ENCODE data around the gene SEMA3D.

Gene SEMA3D

DNA sequence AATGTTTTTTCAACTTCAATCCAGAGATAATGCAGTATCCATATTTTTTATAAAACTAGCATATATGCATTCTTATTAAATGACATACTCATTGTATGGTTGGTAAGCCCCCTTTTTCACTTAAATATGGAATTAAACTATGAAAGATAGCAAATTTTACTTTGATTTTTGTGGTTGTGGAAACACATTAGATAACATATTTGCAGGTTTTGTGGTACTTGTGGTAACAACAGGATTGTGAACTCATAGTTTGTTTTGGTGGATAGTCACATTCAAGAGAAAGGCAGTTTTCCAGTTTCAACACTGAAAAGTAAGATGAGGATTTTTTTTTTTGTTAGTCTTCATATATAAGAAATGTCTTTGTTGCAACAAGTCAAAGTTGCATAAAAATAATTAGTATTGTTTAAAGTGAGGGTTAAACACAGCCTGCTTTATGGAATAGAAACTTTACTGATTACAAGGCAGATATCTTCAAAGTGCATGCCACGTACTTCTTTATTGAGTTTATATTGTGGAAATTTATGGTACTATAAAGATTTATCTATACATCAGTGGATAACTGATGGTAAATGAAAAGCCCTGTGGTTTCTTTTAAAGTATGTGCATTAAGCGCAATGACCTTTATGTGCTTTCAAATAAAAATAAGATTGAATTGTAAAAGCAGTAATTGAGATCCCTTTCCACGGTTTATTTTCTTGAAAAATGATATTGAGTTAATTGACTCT, 39.7 kb upstream of the SEMA3D start:
- no peak overlapping the region for H3K27ac Mint-ChIP-seq
- no peaks in the 10 kb centered on the region for H3K36me3 Mint-ChIP-seq (ENCODE audit: low read depth)
- DNase-seq: no peak
- H3K9me3 Mint-ChIP-seq: no peaks in the 10 kb centered on the region
- no peaks in the 10 kb centered on the region for H3K27me3 Mint-ChIP-seq (ENCODE audit: low read depth, poor library complexity)
- TF ChIP-seq, protein P1, sequence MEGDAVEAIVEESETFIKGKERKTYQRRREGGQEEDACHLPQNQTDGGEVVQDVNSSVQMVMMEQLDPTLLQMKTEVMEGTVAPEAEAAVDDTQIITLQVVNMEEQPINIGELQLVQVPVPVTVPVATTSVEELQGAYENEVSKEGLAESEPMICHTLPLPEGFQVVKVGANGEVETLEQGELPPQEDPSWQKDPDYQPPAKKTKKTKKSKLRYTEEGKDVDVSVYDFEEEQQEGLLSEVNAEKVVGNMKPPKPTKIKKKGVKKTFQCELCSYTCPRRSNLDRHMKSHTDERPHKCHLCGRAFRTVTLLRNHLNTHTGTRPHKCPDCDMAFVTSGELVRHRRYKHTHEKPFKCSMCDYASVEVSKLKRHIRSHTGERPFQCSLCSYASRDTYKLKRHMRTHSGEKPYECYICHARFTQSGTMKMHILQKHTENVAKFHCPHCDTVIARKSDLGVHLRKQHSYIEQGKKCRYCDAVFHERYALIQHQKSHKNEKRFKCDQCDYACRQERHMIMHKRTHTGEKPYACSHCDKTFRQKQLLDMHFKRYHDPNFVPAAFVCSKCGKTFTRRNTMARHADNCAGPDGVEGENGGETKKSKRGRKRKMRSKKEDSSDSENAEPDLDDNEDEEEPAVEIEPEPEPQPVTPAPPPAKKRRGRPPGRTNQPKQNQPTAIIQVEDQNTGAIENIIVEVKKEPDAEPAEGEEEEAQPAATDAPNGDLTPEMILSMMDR (IDR thresholded peaks at IDR 0.05): no peak
- no peaks in the 10 kb centered on the region for H3K4me1 Mint-ChIP-seq
- no peak overlapping the region for H3K4me3 Mint-ChIP-seq

DNA sequence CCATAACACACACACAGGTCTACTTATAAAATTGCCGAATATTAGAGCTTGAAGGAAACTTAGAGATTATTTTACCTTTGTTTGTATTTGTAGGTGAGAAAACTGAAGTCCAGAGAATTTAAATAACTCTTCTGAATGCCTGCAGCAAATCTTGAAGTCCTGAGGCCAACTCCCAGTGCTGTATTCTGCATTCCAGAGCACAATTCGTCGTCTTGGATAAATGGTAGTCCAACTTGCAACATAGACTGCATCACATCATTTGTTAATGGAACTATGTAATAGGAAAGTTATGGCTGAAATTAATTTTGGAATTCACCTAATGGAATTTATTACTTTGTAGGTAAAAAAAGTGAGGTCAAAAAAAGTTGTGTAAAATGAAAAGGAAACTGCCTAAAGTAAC, 37.3 kb upstream of the SEMA3D start:
- H3K4me3 Mint-ChIP-seq: no peak overlapping the region
- no peaks in the 10 kb centered on the region for H3K27me3 Mint-ChIP-seq (ENCODE audit: low read depth, poor library complexity)
- no peaks in the 10 kb centered on the region for H3K9me3 Mint-ChIP-seq
- TF ChIP-seq, protein P1 (IDR thresholded peaks at IDR 0.05): no peak
- peaks cover 5% of the 10 kb centered on the region for H3K4me1 Mint-ChIP-seq
- no peak overlapping the region for H3K27ac Mint-ChIP-seq
- DNase-seq: no peak
- no peaks in the 10 kb centered on the region for H3K36me3 Mint-ChIP-seq (ENCODE audit: low read depth)

DNA sequence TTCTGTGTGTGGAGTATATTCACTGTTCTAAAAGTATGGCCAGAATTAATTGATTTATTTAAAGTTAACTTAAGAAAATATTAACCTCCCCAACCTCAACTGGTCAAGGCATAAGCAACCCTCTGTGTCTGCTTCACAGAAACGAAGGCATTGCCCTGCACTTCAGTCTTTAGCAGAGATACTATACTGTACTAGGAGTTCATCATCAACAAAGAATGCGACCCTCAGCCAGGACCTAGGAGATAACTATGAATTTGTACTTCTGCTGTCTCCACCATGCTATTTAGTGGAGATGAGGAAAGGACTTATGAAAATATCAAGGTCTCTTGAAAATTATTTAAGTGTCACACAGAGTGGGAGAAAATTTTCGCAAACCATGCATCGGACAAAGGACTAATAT, 35.7 kb upstream of the SEMA3D start:
- no peak for DNase-seq
- TF ChIP-seq, protein P1 (IDR thresholded peaks at IDR 0.05): no peak
- Mint-ChIP-seq H3K9me3 (no peaks in the 10 kb centered on the region), H3K36me3 (ENCODE audit: low read depth) (no peaks in the 10 kb centered on the region), H3K27ac (no peak overlapping the region), H3K27me3 (ENCODE audit: low read depth, poor library complexity) (no peaks in the 10 kb centered on the region), H3K4me3 (no peak overlapping the region), H3K4me1 (peaks cover 5% of the 10 kb centered on the region)

DNA sequence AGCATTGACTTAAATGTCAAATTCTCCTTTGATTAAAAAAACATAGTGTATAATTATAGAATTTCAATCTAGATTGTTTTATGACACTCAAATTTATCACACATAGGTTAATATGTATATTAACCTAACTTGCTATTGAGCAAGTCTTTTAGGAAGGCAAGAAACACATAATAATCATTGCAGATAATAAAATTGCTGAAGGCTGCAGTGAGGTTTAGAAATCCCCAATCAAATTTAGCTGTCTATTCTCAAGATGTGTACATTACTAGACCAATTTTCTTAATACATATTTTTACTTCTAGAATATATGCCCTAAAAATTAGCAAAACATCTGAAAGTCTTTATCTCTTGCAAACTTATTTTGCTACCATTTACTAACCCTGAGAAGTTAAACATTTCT, 34.9 kb upstream of the SEMA3D start:
- Mint-ChIP-seq H3K27me3 (ENCODE audit: low read depth, poor library complexity) (no peaks in the 10 kb centered on the region), H3K36me3 (ENCODE audit: low read depth) (no peaks in the 10 kb centered on the region), H3K4me3 (no peak overlapping the region), H3K27ac (no peak overlapping the region), H3K4me1 (peaks cover 5% of the 10 kb centered on the region), H3K9me3 (no peaks in the 10 kb centered on the region)
- TF ChIP-seq, protein P1 (IDR thresholded peaks at IDR 0.05): no peak
- no peak for DNase-seq

DNA sequence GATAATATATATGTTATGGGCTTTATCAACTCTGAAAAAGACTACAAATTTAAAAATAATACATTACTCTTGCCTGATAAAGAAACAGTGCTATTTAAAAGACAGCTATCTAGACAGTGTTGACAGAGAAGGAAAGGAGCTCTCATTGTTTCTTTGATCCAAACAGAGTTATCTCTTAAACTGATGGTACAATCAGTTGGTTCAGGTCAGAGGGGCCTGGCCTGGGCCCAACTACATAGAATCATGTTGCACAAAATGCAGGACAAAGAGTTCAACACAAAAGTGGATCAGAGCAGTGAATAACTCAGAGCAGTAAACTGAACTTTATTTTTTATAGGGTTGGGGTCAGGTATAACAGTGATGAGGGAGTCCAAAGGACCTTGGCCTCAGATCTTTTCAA, 33.8 kb upstream of the SEMA3D start:
- no peaks in the 10 kb centered on the region for H3K36me3 Mint-ChIP-seq (ENCODE audit: low read depth)
- TF ChIP-seq, protein P1 (IDR thresholded peaks at IDR 0.05): no peak
- no peaks in the 10 kb centered on the region for H3K27me3 Mint-ChIP-seq (ENCODE audit: low read depth, poor library complexity)
- no peak overlapping the region for H3K27ac Mint-ChIP-seq
- DNase-seq: no peak
- no peak overlapping the region for H3K4me3 Mint-ChIP-seq
- no peaks in the 10 kb centered on the region for H3K9me3 Mint-ChIP-seq
- peaks cover 5% of the 10 kb centered on the region for H3K4me1 Mint-ChIP-seq

DNA sequence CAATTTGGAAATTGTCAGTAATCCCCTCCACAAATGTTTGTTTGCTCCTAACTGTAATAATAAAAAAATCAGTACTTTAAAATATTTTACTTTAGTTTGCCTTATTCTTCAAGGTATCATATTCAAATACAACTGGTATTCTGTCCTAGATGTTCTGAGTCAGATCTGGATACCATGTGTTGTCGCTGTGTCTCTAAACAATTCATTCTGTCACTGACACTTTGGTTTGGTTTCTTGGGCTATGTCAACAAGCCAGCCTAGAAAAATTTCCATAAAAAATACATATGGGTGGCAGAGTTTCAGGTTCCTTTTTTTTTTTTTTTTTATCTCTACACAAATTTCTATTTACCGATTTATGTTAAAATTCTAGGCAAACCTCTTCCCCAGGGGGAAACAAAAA, 33.2 kb upstream of the SEMA3D start:
- no peak for DNase-seq
- Mint-ChIP-seq H3K36me3 (ENCODE audit: low read depth) (no peaks in the 10 kb centered on the region), H3K4me3 (no peak overlapping the region), H3K27ac (no peak overlapping the region), H3K4me1 (peaks cover 5% of the 10 kb centered on the region), H3K27me3 (ENCODE audit: low read depth, poor library complexity) (no peaks in the 10 kb centered on the region), H3K9me3 (no peaks in the 10 kb centered on the region)
- TF ChIP-seq, protein P1 (IDR thresholded peaks at IDR 0.05): no peak
